ENCODE results near the gene MMP8. TPM values are rescaled to one million over a fixed set of nuclear protein-coding genes. Genes with fewer than 3 reads are reported as not detected.

MMP8 gene
- total RNA-seq, 1 experiment from 2014 or later: not detected

DNA sequence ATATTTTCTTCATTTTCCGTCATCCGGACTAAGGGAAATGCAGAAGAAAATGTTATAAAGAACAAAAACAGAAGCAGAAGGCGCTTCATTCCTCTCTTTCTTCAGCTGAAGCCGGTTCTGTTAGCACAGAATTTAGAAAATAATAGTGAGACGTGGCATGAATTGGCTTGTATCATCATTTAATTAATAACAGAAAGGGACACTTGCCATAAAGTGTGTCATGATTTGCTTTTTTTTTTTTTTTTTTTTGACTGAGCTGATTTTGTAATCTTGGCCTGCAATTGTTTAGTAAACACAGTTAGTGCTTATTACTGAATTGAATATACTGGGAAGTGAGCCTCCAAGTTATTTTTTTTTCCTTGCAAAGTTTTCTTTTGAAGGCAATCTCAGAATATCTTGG, 19.1 kb downstream of the MMP8 start, which contains the start of gene MMP27:
MMP27 (minus strand) TSS at position 144 of the 400 bp plus-strand sequence; CDS start at position 89, 55 bp downstream.
- Mint-ChIP-seq H3K9me3 (no peaks in the 10 kb centered on the region), H3K36me3 (ENCODE audit: insufficient read depth in 1 of 3, low read depth in 3 of 3) (no peaks in the 10 kb centered on the region), H3K4me1 (peaks cover 3 to 6% of the 10 kb centered on the region in 2 experiments; a peak in 3 of 4 replicates), H3K27ac (no peak within 1 kb of the TSS), H3K27me3 (ENCODE audit: low read depth) (no peaks in the 10 kb centered on the region; the same call in 1 of the 2 replicates), H3K4me3 (no peak within 1 kb of the TSS)
- no peak within 1 kb of the TSS for H2BK5ac ChIP-seq (ENCODE audit: insufficient read length, low read length)
- no peak within 1 kb of the TSS for H3K9ac ChIP-seq (ENCODE audit: extremely low read depth, insufficient read length, low read length)
- H3K23me2 ChIP-seq (ENCODE audit: insufficient read length, low read depth, low read length, poor library complexity, severe bottlenecking): no peaks in the 10 kb centered on the region
- DNase-seq: no peak
- no peak for TF ChIP-seq CTCF (conservative IDR thresholded peaks at IDR 0.05)
- H3T11ph ChIP-seq (ENCODE audit: low read length): no peak within 1 kb of the TSS
- H4K20me1 ChIP-seq (ENCODE audit: control insufficient read depth, insufficient read depth, insufficient read length): no peaks in the 10 kb centered on the region
- no peak within 1 kb of the TSS for H3K56ac ChIP-seq (ENCODE audit: insufficient read length, low read depth, low read length)
- no peaks in the 10 kb centered on the region for H3K79me2 ChIP-seq (ENCODE audit: insufficient read depth, low read length)
- no peak within 1 kb of the TSS for H2BK20ac ChIP-seq (ENCODE audit: low read depth, low read length, poor library complexity, severe bottlenecking)
- no peaks in the 10 kb centered on the region for H3K4me1 ChIP-seq (ENCODE audit: insufficient read depth, low read length)
- H4K5ac ChIP-seq (ENCODE audit: insufficient read length, low read depth, low read length): no peak within 1 kb of the TSS
- H3K27me3 ChIP-seq (ENCODE audit: insufficient read depth, low read length): no peaks in the 10 kb centered on the region
- no peak within 1 kb of the TSS for H4K91ac ChIP-seq (ENCODE audit: insufficient read length, low read depth, low read length)
- H2AFZ ChIP-seq (ENCODE audit: low read length): no peak within 1 kb of the TSS
- no peak within 1 kb of the TSS for H3K4ac ChIP-seq (ENCODE audit: low read depth, low read length)
- no peaks in the 10 kb centered on the region for H3K9me3 ChIP-seq (ENCODE audit: control insufficient read depth, low read depth, low read length)
- no CpG with 5 or more reads among the region's 5 CpGs for WGBS (ENCODE audit: extremely low coverage, insufficient read length, low lambda C conversion rate)
- H3K27ac ChIP-seq (ENCODE audit: insufficient read length, low read depth, low read length): no peak within 1 kb of the TSS
- H3K4me2 ChIP-seq (ENCODE audit: insufficient read depth, insufficient read length, low read length): no peak within 1 kb of the TSS
- no peak within 1 kb of the TSS for H3K18ac ChIP-seq (ENCODE audit: insufficient read length, low read depth, low read length)
- no peak within 1 kb of the TSS for H2BK120ac ChIP-seq (ENCODE audit: low read depth, low read length, poor library complexity, severe bottlenecking)
- no peak within 1 kb of the TSS for H2BK12ac ChIP-seq (ENCODE audit: insufficient read length, low read depth, low read length)
- H2BK15ac ChIP-seq (ENCODE audit: low read depth, low read length): no peak within 1 kb of the TSS
- H2AK5ac ChIP-seq (ENCODE audit: insufficient read length, low read length): no peak within 1 kb of the TSS
- H3K79me1 ChIP-seq (ENCODE audit: insufficient read depth, low read depth, low read length, poor library complexity, severe bottlenecking): no peaks in the 10 kb centered on the region
- H4K8ac ChIP-seq (replicated peaks; ENCODE audit: insufficient read length, low read depth, low read length): no peak within 1 kb of the TSS
- H3K14ac ChIP-seq (ENCODE audit: insufficient read depth, low read length): no peak within 1 kb of the TSS
- no peak within 1 kb of the TSS for H3K23ac ChIP-seq (ENCODE audit: insufficient read length, low read depth, low read length)
